Right lobe of liver (tissue), 6 donors: Measurements from ENCODE around the gene CIC. TPM values are rescaled to one million over a fixed set of nuclear protein-coding genes. Genes with fewer than 3 reads are reported as not detected.

Source experiments
- ATAC-seq, 4 donors: fragments of 200-7000 bp; cut with Tn5 transposase; one replicate each; pipeline ENCODE4 v1.9.1; 2020; ENCODE audit warnings: mild to moderate bottlenecking in 4 of 4, moderate library complexity in 4 of 4
- DNase-seq, 3 donors: peaks; one replicate each; pipeline ENCODE4 v3.0.0-alpha.2; 2020
- H3K27ac ChIP-seq, 3 donors: fragments of 200-600 bp; one replicate each; pipeline ENCODE4 v1.8.0; 2022
- H3K27me3 ChIP-seq, 2 donors: fragments of 200-600 bp; one replicate each; pipeline ENCODE4 v1.8.0; 2022
- H3K36me3 ChIP-seq, 4 donors: fragments of 200-600 bp; sonication (generic) in 1 of 4; one replicate each; pipeline versions ENCODE4 v1.5.1 to v1.8.0; 2017 to 2022; ENCODE audit warnings: control low read depth in 1 of 4
- H3K4me1 ChIP-seq, 4 donors: fragments of 200-600 bp; sonication (generic) in 1 of 4; one replicate each; pipeline versions ENCODE4 v1.5.1 to v1.8.0; 2017 to 2022; ENCODE audit warnings: control low read depth in 1 of 4
- H3K4me3 ChIP-seq, 3 donors: fragments of 200-600 bp; one replicate each; pipeline ENCODE4 v1.8.0; 2022
- H3K9me3 ChIP-seq, 4 donors: fragments of 200-600 bp; sonication (generic) in 1 of 4; one replicate each; pipeline versions ENCODE4 v1.5.1 to v1.8.0; 2017 to 2022; ENCODE audit warnings: control low read depth in 1 of 4
- CTCF ChIP-seq, 4 donors: fragments of 200-600 bp in 3 of 4; fragments of 450-650 bp in 1 of 4; IDR thresholded peaks; one replicate each; pipeline versions ENCODE4 v1.5.1 to v1.8.0; 2016 to 2022; ENCODE audit warnings: antibody characterized with exemption in 4 of 4, mild to moderate bottlenecking in 2 of 4
- POLR2A ChIP-seq: fragments of 450-650 bp; IDR thresholded peaks from one replicate; pipeline ENCODE4 v1.6.1; 2017; ENCODE audit warnings: antibody characterized with exemption, mild to moderate bottlenecking
- WGBS: methylation state at CpG from one replicate; pipeline ENCODE4 v1.1.6; 2018; ENCODE audit warnings: low coverage, low lambda C conversion rate; ENCODE audit not compliant: insufficient coverage; ENCODE audit errors: missing lambda C conversion rate; 5-methylcytosine and 5-hydroxymethylcytosine counted together
- intact Hi-C, 2 donors: fragments of 100-400 bp; cut with DNase I; formaldehyde crosslinking; loops; one replicate each; pipeline versions ENCODE4 v1.11.2 to v1.14.1; 2022
- total RNA-seq, 6 experiments: library from RNA; depleted of rRNA in 2 of 6; stranded (reverse); fragments of >200 nt in 2 of 6; fragmentation: NEBNext Ultra II Directional in 3 of 6; extraction: Animal tissue kit (Norgen Biotek cat#: 25700) in 3 of 6; gene quantifications; one replicate each; pipeline versions ENCODE4 v1.1.0 to v1.2.4, GENCODE V29; 2016 to 2023
- donor health status: DM: no; HTN: yes; CAD: no.
- donor health status: DM: no; HTN: no; CAD: no.
- donor health status: DM: no; HTN: no; CAD: no.
- donor health status: DM: no; HTN: yes; CAD: no.
- donor health status: DM: no; HTN: yes; CAD: no.

CIC gene
- total RNA-seq, 6 experiments from 2014 or later, result 19.9 to 53.6 (median 35.2) TPM

- Histone ChIP-seq H3K4me3 (peak overlapping the region in 1 of 3 donors; percentile 31), H3K27ac (no peak overlapping the region), H3K36me3 (no peaks in the 10 kb centered on the region), H3K27me3 (no peaks in the 10 kb centered on the region), H3K9me3 (no peaks in the 10 kb centered on the region), H3K4me1 (peaks cover 0 to 11% (median 0%) of the 10 kb centered on the region in 4 donors)
- 2% methylated on average over 12 of the region's 92 CpGs for WGBS
- intact Hi-C loops, result loop anchor here in 1 of 2 donors (10.0 kb wide), 1 partner anchor 189 kb away; the partner anchor contains the start of gene POU2F2
- TF ChIP-seq CTCF (IDR thresholded peaks at IDR 0.05) (no peak), POLR2A (no peak)
- ATAC-seq (no peak), DNase-seq (peak in 1 of 3 donors; percentile 35)
Measured at GRCh38 chr19:42323852-42324654, 55.0 kb downstream of the CIC start.

GRCh38 chr19:42324655-42325307, 55.7 kb downstream of the CIC start:
- Histone ChIP-seq H3K4me1 (peaks cover 0 to 11% (median 0%) of the 10 kb centered on the region in 4 donors), H3K4me3 (peak overlapping the region in 2 of 3 donors; percentile 12 to 31), H3K27ac (no peak overlapping the region), H3K9me3 (no peaks in the 10 kb centered on the region), H3K36me3 (no peaks in the 10 kb centered on the region), H3K27me3 (no peaks in the 10 kb centered on the region)
- DNase-seq (peak in 1 of 3 donors; percentile 33), ATAC-seq (no peak)
- intact Hi-C loops, result loop anchor here in 1 of 2 donors (10.0 kb wide), 1 partner anchor 190 kb away; the partner anchor contains the start of gene POU2F2
- 2% methylated on average over 33 of the region's 38 CpGs for WGBS
- TF ChIP-seq CTCF (IDR thresholded peaks at IDR 0.05) (peak in 1 of 4 donors; percentile 94), POLR2A (no peak)

- peaks cover 0 to 11% (median 0%) of the 10 kb centered on the region in 4 donors for H3K4me1 ChIP-seq
- no peaks in the 10 kb centered on the region for H3K9me3 ChIP-seq
- ATAC-seq (peak; percentile 96 to 98 (median 98)), DNase-seq (peak; percentile 96 to 98 (median 98))
- H3K36me3 ChIP-seq, result no peaks in the 10 kb centered on the region
- intact Hi-C loops, result loop anchor here in 1 of 2 donors (10.0 kb wide), 1 partner anchor 191 kb away; the partner anchor contains the start of gene POU2F2
- 0% methylated on average over 7 of the region's 45 CpGs for WGBS
- TF ChIP-seq CTCF (IDR thresholded peaks at IDR 0.05), result peak in 3 of 4 donors; percentile 88 to 92 (median 90)
- peak; percentile 74 for TF ChIP-seq POLR2A
- H3K4me3 ChIP-seq, result peak within 1 kb of the TSS; percentile 95 to 97 (median 96)
- no peaks in the 10 kb centered on the region for H3K27me3 ChIP-seq
- peak within 1 kb of the TSS; percentile 38 to 71 (median 62) for H3K27ac ChIP-seq
Measured at GRCh38 chr19:42325308-42325895, 56.4 kb downstream of the CIC start, which contains the start of gene MEGF8. MEGF8 (plus strand) TSS chr19:42325635; CDS start chr19:42326244, 609 bp downstream.
